Choroid plexus epithelial cell (primary cell): Measurements from ENCODE around the gene IFNL2.
A peak's percentile ranks its signal among the peaks of the same experiment; 100 is the strongest.
"Not testable (repeated sequence)": the region's sequence is repeated elsewhere in the genome, so short reads cannot be mapped to it uniquely, and the experiment has no call there.

Source experiments
- DNase-seq: peaks from one replicate; pipeline ENCODE4 v3.0.0-alpha.2; 2010; ENCODE audit warnings: low read depth
- H3K4me3 ChIP-seq: 2 replicates; pipeline ENCODE4 v1.5.1; 2011; ENCODE audit warnings: low read depth, mild to moderate bottlenecking, control low read depth, low read length, moderate library complexity
- CTCF ChIP-seq: conservative IDR thresholded peaks from 2 replicates; pipeline ENCODE4 v1.5.1; 2011; ENCODE audit warnings: low read depth, mild to moderate bottlenecking, control low read depth, inconsistent platforms, low read length, moderate library complexity

Gene IFNL2

DNA sequence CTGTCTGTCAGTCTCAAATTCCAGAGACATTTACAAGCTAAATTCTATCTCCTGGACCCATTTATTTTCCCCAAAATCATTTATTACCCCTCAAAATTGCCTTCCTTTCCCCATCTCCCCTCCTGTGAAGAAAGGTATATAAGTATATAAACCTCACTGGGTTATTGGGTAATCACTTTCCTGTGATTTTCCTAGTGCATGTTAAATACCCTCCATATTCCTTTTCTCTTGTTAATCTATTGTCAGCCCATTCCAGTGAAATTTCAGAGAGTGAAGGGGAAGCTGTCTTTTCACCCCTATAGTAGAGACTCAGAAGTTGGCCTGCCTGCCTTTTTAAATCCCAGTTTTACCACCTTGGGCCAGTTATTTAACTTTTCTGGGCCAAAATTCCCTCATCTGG is 37.9 kb downstream of the IFNL2 start:
- no peak overlapping the region for H3K4me3 ChIP-seq
- TF ChIP-seq CTCF: no peak
- no peak for DNase-seq

- H3K4me3 ChIP-seq: no peak overlapping the region
- DNase-seq: no peak
- no peak for TF ChIP-seq CTCF
Measured at GRCh38 chr19:39307046-39307821, 39.0 kb downstream of the IFNL2 start.

GRCh38 chr19:39307822-39308530 is 39.8 kb downstream of the IFNL2 start:
- no peak overlapping the region for H3K4me3 ChIP-seq
- no peak for TF ChIP-seq CTCF
- DNase-seq: no peak

- DNase-seq: no peak
- no peak for TF ChIP-seq CTCF
- no peak overlapping the region for H3K4me3 ChIP-seq
Measured at GRCh38 chr19:39308531-39309304, 40.5 kb downstream of the IFNL2 start.

GRCh38 chr19:39309305-39309670 is 41.1 kb downstream of the IFNL2 start:
- H3K4me3 ChIP-seq, DNase-seq: not testable (repeated sequence)

GRCh38 chr19:39310558-39311311 is 42.5 kb downstream of the IFNL2 start:
- peak; percentile 26 for DNase-seq
- no peak overlapping the region for H3K4me3 ChIP-seq
- no peak for TF ChIP-seq CTCF
